Stimulated activated CD8-positive, alpha-beta memory T cell treated with anti-CD3 and anti-CD28 coated beads, Interleukin-12 subunit alpha, Interleukin-12 subunit beta, amount 100 ng/mL, for 1 hour (primary cell): Measurements from ENCODE around the gene CDCA5.

Experiments
- DNase-seq: peaks from one replicate; pipeline ENCODE4 v3.0.0-alpha.2; 2020; ENCODE audit warnings: low read depth

Gene CDCA5

GRCh38 chr11:65107078-65107477, 23.2 kb upstream of the CDCA5 start:
- DNase-seq, result no peak

GRCh38 chr11:65104628-65105027, 20.8 kb upstream of the CDCA5 start:
- no peak for DNase-seq

- DNase-seq, result no peak
Measured at GRCh38 chr11:65103476-65103875, 19.6 kb upstream of the CDCA5 start.

GRCh38 chr11:65102142-65103095, 18.6 kb upstream of the CDCA5 start:
- no peak for DNase-seq

- DNase-seq, result no peak
Measured at GRCh38 chr11:65100674-65101350, 17.0 kb upstream of the CDCA5 start.

- DNase-seq, result no peak
Measured at GRCh38 chr11:65096926-65097325, 13.1 kb upstream of the CDCA5 start.

GRCh38 chr11:65095974-65096806, 12.3 kb upstream of the CDCA5 start, which contains the start of gene VPS51:
Gene VPS51 (plus strand): TSS chr11:65096214. CDS start chr11:65096251, 37 bp downstream.
- DNase-seq, result peak; percentile 73

- DNase-seq, result no peak
Measured at GRCh38 chr11:65095427-65095826, 11.6 kb upstream of the CDCA5 start.

GRCh38 chr11:65090628-65091027, 6.8 kb upstream of the CDCA5 start:
- no peak for DNase-seq

GRCh38 chr11:65089621-65090020, 5.8 kb upstream of the CDCA5 start:
- no peak for DNase-seq

GRCh38 chr11:65087827-65088226, 4.0 kb upstream of the CDCA5 start:
- DNase-seq, result no peak

GRCh38 chr11:65087216-65087615, 3.4 kb upstream of the CDCA5 start:
- no peak for DNase-seq

GRCh38 chr11:65086809-65087208, 3.0 kb upstream of the CDCA5 start:
- DNase-seq, result no peak

GRCh38 chr11:65085446-65085845, 1.6 kb upstream of the CDCA5 start:
- DNase-seq, result no peak

GRCh38 chr11:65084598-65085375, 947 bp upstream of the CDCA5 start:
- no peak for DNase-seq

GRCh38 chr11:65083134-65083833, 556 bp downstream of the CDCA5 start:
- DNase-seq, result no peak

- DNase-seq, result no peak
Measured at GRCh38 chr11:65078786-65079342, 5.0 kb downstream of the CDCA5 start.

GRCh38 chr11:65078151-65078550, 5.7 kb downstream of the CDCA5 start:
- DNase-seq, result peak; percentile 57

- no peak for DNase-seq
Measured at GRCh38 chr11:65077451-65077850, 6.4 kb downstream of the CDCA5 start.

GRCh38 chr11:65072631-65072966, 11.2 kb downstream of the CDCA5 start:
- DNase-seq, result no peak
